WTC11 (cell line): Measurements from ENCODE around the gene C4orf50. TPM values are rescaled to one million over a fixed set of nuclear protein-coding genes. Genes with fewer than 3 reads are reported as not detected.

Experiments used
- ATAC-seq: fragments of 200-7000 bp; cut with Tn5 transposase; 2 replicates; pipeline ENCODE4 v1.10.0; 2021; ENCODE audit warnings: mild to moderate bottlenecking, moderate library complexity
- CTCF ChIA-PET: fragments of 300-600 bp; sonication (Branson Sonifier 250); formaldehyde crosslinking; loops from one replicate; lab custom pipeline; 2021; ENCODE audit warnings: antibody characterized with exemption; lab: Charles Lee
- POLR2A ChIA-PET: fragments of 350-600 bp; sonication (Branson Sonifier 250); formaldehyde crosslinking; loops from one replicate; lab custom pipeline; 2021; ENCODE audit warnings: antibody characterized with exemption; lab: Charles Lee
- DNase-seq: peaks from one replicate; pipeline ENCODE4 v3.0.0; 2021; ENCODE audit warnings: low spot score
- H3K27ac Mint-ChIP-seq: 2 replicates; pipeline ENCODE4 v1.8.0; 2021; ENCODE audit warnings: mixed read lengths
- H3K27me3 Mint-ChIP-seq: 2 replicates; pipeline ENCODE4 v1.8.0; 2021; ENCODE audit warnings: low read depth, mild to moderate bottlenecking, moderate library complexity, mixed read lengths
- H3K36me3 Mint-ChIP-seq: 2 replicates; pipeline ENCODE4 v1.8.0; 2021; ENCODE audit warnings: mixed read lengths
- H3K4me1 Mint-ChIP-seq: 2 replicates; pipeline ENCODE4 v1.8.0; 2022; ENCODE audit warnings: mixed read lengths
- H3K4me3 Mint-ChIP-seq: 2 replicates; pipeline ENCODE4 v1.8.0; 2021; ENCODE audit warnings: mild to moderate bottlenecking, moderate library complexity, mixed read lengths
- H3K9me3 Mint-ChIP-seq: 2 replicates; pipeline ENCODE4 v1.8.0; 2021; ENCODE audit warnings: mixed read lengths
- CDX4 ChIP-seq: fragments of 250-450 bp; sonication (Bioruptor Pico); IDR thresholded peaks from 2 replicates; pipeline ENCODE4 v1.9.0; 2021; ENCODE audit warnings: moderate library complexity, mild to moderate bottlenecking, inconsistent platforms, borderline replicate concordance
- E2F5 ChIP-seq: sonication (generic); formaldehyde crosslinking; IDR thresholded peaks from 2 replicates; pipeline ENCODE4 v1.8.1; 2022; ENCODE audit warnings: mild to moderate bottlenecking, moderate library complexity, missing genetic modification reagents
- ELF4 ChIP-seq: sonication (generic); formaldehyde crosslinking; IDR thresholded peaks from 2 replicates; pipeline ENCODE4 v1.8.1; 2022; ENCODE audit warnings: low read depth, mild to moderate bottlenecking, moderate library complexity, missing genetic modification reagents
- EMX1 ChIP-seq: fragments of 250-450 bp; sonication (Bioruptor Pico); IDR thresholded peaks from 2 replicates; pipeline ENCODE4 v1.8.0; 2021; ENCODE audit warnings: mild to moderate bottlenecking
- ETV6 ChIP-seq: sonication (generic); formaldehyde crosslinking; IDR thresholded peaks from 2 replicates; pipeline ENCODE4 v1.8.1; 2022; ENCODE audit warnings: mild to moderate bottlenecking, missing genetic modification reagents
- FOXK1 ChIP-seq: sonication (generic); formaldehyde crosslinking; IDR thresholded peaks from 2 replicates; pipeline ENCODE4 v1.8.0; 2022; ENCODE audit warnings: mild to moderate bottlenecking, moderate library complexity, missing genetic modification reagents
- FOXP1 ChIP-seq: sonication (generic); formaldehyde crosslinking; IDR thresholded peaks from 2 replicates; pipeline ENCODE4 v1.8.0; 2022; ENCODE audit warnings: missing genetic modification reagents, mild to moderate bottlenecking, moderate library complexity, borderline replicate concordance
- GABPB1 ChIP-seq: sonication (generic); formaldehyde crosslinking; IDR thresholded peaks from 2 replicates; pipeline ENCODE4 v1.8.1; 2023; ENCODE audit warnings: mild to moderate bottlenecking, missing genetic modification reagents
- GRHL2 ChIP-seq: fragments of 250-450 bp; sonication (Bioruptor Pico); IDR thresholded peaks from 2 replicates; pipeline ENCODE4 v1.8.0; 2022; ENCODE audit warnings: mild to moderate bottlenecking, moderate library complexity; ENCODE audit not compliant: insufficient replicate concordance, severe bottlenecking
- KAT7 ChIP-seq: sonication (generic); formaldehyde crosslinking; IDR thresholded peaks from 2 replicates; pipeline ENCODE4 v1.8.1; 2023; ENCODE audit warnings: missing genetic modification reagents, mild to moderate bottlenecking, borderline replicate concordance
- MAX ChIP-seq: sonication (generic); formaldehyde crosslinking; IDR thresholded peaks from 2 replicates; pipeline ENCODE4 v1.8.0; 2022; ENCODE audit warnings: mild to moderate bottlenecking, missing genetic modification reagents
- MYBL2 ChIP-seq: sonication (generic); formaldehyde crosslinking; IDR thresholded peaks from 2 replicates; pipeline ENCODE4 v1.8.1; 2023; ENCODE audit warnings: mild to moderate bottlenecking, moderate library complexity, missing genetic modification reagents
- NFYB ChIP-seq: sonication (generic); formaldehyde crosslinking; conservative IDR thresholded peaks from 2 replicates; pipeline ENCODE4 v1.8.0; 2022; ENCODE audit warnings: low read depth, missing genetic modification reagents
- NR1H2 ChIP-seq: sonication (generic); formaldehyde crosslinking; IDR thresholded peaks from 2 replicates; pipeline ENCODE4 v1.9.0; 2021; ENCODE audit warnings: mild to moderate bottlenecking, moderate library complexity, missing genetic modification reagents
- OVOL2 ChIP-seq: fragments of 250-450 bp; sonication (Bioruptor Pico); IDR thresholded peaks from 2 replicates; pipeline ENCODE4 v1.9.0; 2021; ENCODE audit warnings: mild to moderate bottlenecking, borderline replicate concordance
- RORB ChIP-seq: fragments of 250-450 bp; sonication (Bioruptor Pico); IDR thresholded peaks from 2 replicates; pipeline ENCODE4 v1.9.0; 2021; ENCODE audit warnings: mild to moderate bottlenecking
- TEAD4 ChIP-seq: sonication (generic); formaldehyde crosslinking; IDR thresholded peaks from 2 replicates; pipeline ENCODE4 v1.8.0; 2022; ENCODE audit warnings: mild to moderate bottlenecking, missing genetic modification reagents
- ZBTB43 ChIP-seq: sonication (generic); formaldehyde crosslinking; IDR thresholded peaks from 2 replicates; pipeline ENCODE4 v1.8.1; 2023; ENCODE audit warnings: mild to moderate bottlenecking, missing genetic modification reagents
- ZNF263 ChIP-seq: sonication (generic); formaldehyde crosslinking; IDR thresholded peaks from 2 replicates; pipeline ENCODE4 v1.8.1; 2022; ENCODE audit warnings: low read depth, mild to moderate bottlenecking, moderate library complexity, missing genetic modification reagents
- ZNF416 ChIP-seq: fragments of 250-450 bp; sonication (Bioruptor Pico); IDR thresholded peaks from 2 replicates; pipeline ENCODE4 v1.9.0; 2021; ENCODE audit warnings: mild to moderate bottlenecking, inconsistent platforms
- total RNA-seq: library from RNA; stranded (reverse); gene quantifications from 3 replicates; pipeline ENCODE4 v1.2.3, GENCODE V29; 2021

C4orf50 gene
- total RNA-seq, 1 experiment from 2014 or later, result 0.17 TPM

- peaks cover 46% of the 10 kb centered on the region for H3K27me3 Mint-ChIP-seq
- ChIA-PET CTCF (interaction anchor here (2.7 to 4.1 kb wide), 3 partner anchors 68 to 91 kb away, joined by 9 to 25 read pairs (median 13); no protein-coding TSS in a partner anchor), POLR2A (no interaction called here)
- H3K27ac Mint-ChIP-seq, result peak overlapping the region; percentile 99
- no peaks in the 10 kb centered on the region for H3K36me3 Mint-ChIP-seq
- peaks cover 60% of the 10 kb centered on the region for H3K4me1 Mint-ChIP-seq
- DNase-seq (no peak), ATAC-seq (no peak)
- H3K9me3 Mint-ChIP-seq, result no peaks in the 10 kb centered on the region
- peak overlapping the region; percentile 73 for H3K4me3 Mint-ChIP-seq
- no peak for TF ChIP-seq GRHL2
- no peak for TF ChIP-seq GABPB1
- no peak for TF ChIP-seq TEAD4 (CRISPR knock-in tag)
- no peak for TF ChIP-seq NFYB (CRISPR knock-in tag)
- TF ChIP-seq NR1H2 (CRISPR knock-in tag), result no peak
- TF ChIP-seq OVOL2 (CRISPR knock-in tag), result no peak
- no peak for TF ChIP-seq MAX (CRISPR knock-in tag)
- 0 out of 2 replicates have a peak, but pooled peaks have one; percentile 45 for TF ChIP-seq FOXP1 (CRISPR knock-in tag)
Measured at GRCh38 chr4:5889002-5889696, 129.1 kb downstream of the C4orf50 start.

- Mint-ChIP-seq H3K4me1 (peaks cover 61% of the 10 kb centered on the region), H3K27ac (peak overlapping the region; percentile 4; the same call in 1 of the 2 replicates), H3K27me3 (peaks cover 39% of the 10 kb centered on the region), H3K9me3 (no peaks in the 10 kb centered on the region), H3K36me3 (no peaks in the 10 kb centered on the region), H3K4me3 (peak overlapping the region; percentile 73)
- ChIA-PET CTCF (interaction anchor here (0.9 to 4.1 kb wide), 5 partner anchors 67 to 110 kb away, joined by 3 to 25 read pairs (median 9); no protein-coding TSS in a partner anchor), POLR2A (no interaction called here)
- TF ChIP-seq ZNF416 (CRISPR knock-in tag), result peak; percentile 32; the same call in 1 of the 2 replicates
- TF ChIP-seq MYBL2 (CRISPR knock-in tag), result no peak
- TF ChIP-seq FOXP1 (CRISPR knock-in tag), result no peak
- no peak for TF ChIP-seq KAT7 (CRISPR knock-in tag)
- TF ChIP-seq RORB (CRISPR knock-in tag), result no peak
- no peak for TF ChIP-seq EMX1
- TF ChIP-seq ELF4 (CRISPR knock-in tag), result no peak
- no peak for TF ChIP-seq ZBTB43 (CRISPR knock-in tag)
- TF ChIP-seq FOXK1, result peak; percentile 69; the same call in 1 of the 2 replicates
- TF ChIP-seq CDX4 (CRISPR knock-in tag), result no peak
- TF ChIP-seq ETV6, result peak; percentile 53; the same call in 1 of the 2 replicates
- TF ChIP-seq E2F5 (CRISPR knock-in tag), result peak; percentile 36; the same call in 1 of the 2 replicates
- TF ChIP-seq ZNF263 (CRISPR knock-in tag), result peak; percentile 98
- TF ChIP-seq GABPB1, result no peak
- DNase-seq (peak; percentile 75), ATAC-seq (peak; percentile 5)
Measured at GRCh38 chr4:5888222-5889001, 129.8 kb downstream of the C4orf50 start.
